Stimulated activated CD4-positive, alpha-beta T cell treated with anti-CD3 and anti-CD28 coated beads, Interleukin-1b, Interleukin-23, amount 100 ng/mL, for 24 hours (primary cell): ENCODE data around the gene SYNJ2.

Experiments
- DNase-seq, 4 experiments: peaks; one replicate each; pipeline ENCODE4 v3.0.0-alpha.2; 2020; ENCODE audit warnings: low read depth in 4 of 4, low spot score in 1 of 4

The SYNJ2 gene

GRCh38 chr6:158026901-158027589, 45.4 kb downstream of the SYNJ2 start:
- DNase-seq, result no peak

GRCh38 chr6:158027590-158028285, 46.1 kb downstream of the SYNJ2 start:
- DNase-seq, result no peak

GRCh38 chr6:158028421-158028820, 46.8 kb downstream of the SYNJ2 start:
- DNase-seq, result no peak

- no peak for DNase-seq
Measured at GRCh38 chr6:158028876-158029275, 47.2 kb downstream of the SYNJ2 start.

- no peak for DNase-seq
Measured at GRCh38 chr6:158029668-158030230, 48.1 kb downstream of the SYNJ2 start.

- DNase-seq, result no peak
Measured at GRCh38 chr6:158030380-158031300, 49.0 kb downstream of the SYNJ2 start.

- DNase-seq, result no peak
Measured at GRCh38 chr6:158031381-158032353, 50.0 kb downstream of the SYNJ2 start.

GRCh38 chr6:158032354-158032733, 50.7 kb downstream of the SYNJ2 start:
- no peak for DNase-seq

- no peak for DNase-seq
Measured at GRCh38 chr6:158033077-158033750, 51.6 kb downstream of the SYNJ2 start.

- DNase-seq, result no peak
Measured at GRCh38 chr6:158033751-158034702, 52.4 kb downstream of the SYNJ2 start.

- no peak for DNase-seq
Measured at GRCh38 chr6:158036261-158036660, 54.6 kb downstream of the SYNJ2 start.

GRCh38 chr6:158037021-158037420, 55.4 kb downstream of the SYNJ2 start:
- no peak for DNase-seq

GRCh38 chr6:158037771-158038170, 56.1 kb downstream of the SYNJ2 start:
- no peak for DNase-seq

- no peak for DNase-seq
Measured at GRCh38 chr6:158038291-158039177, 56.9 kb downstream of the SYNJ2 start.

- DNase-seq, result no peak
Measured at GRCh38 chr6:158039178-158039557, 57.5 kb downstream of the SYNJ2 start.

- no peak for DNase-seq
Measured at GRCh38 chr6:158039571-158040050, 57.9 kb downstream of the SYNJ2 start.

GRCh38 chr6:158040051-158040803, 58.6 kb downstream of the SYNJ2 start:
- no peak for DNase-seq
